Mesendoderm (in vitro differentiated cells): Measurements from ENCODE around the gene ZNF141. TPM values are rescaled to one million over a fixed set of nuclear protein-coding genes. Genes with fewer than 3 reads are reported as not detected.
"Not testable (repeated sequence)": the region's sequence is repeated elsewhere in the genome, so short reads cannot be mapped to it uniquely, and the experiment has no call there.

Source experiments
- DNase-seq: peaks from one replicate; pipeline ENCODE4 v3.0.0; 2013
- H2AK5ac ChIP-seq: 2 replicates; pipeline ENCODE4 v1.6.1; 2013; ENCODE audit warnings: low read length, inconsistent platforms
- H2BK120ac ChIP-seq: 2 replicates; pipeline ENCODE4 v1.6.1; 2013; ENCODE audit warnings: low read depth, mild to moderate bottlenecking, low read length, moderate library complexity, mixed read lengths
- H2BK15ac ChIP-seq: replicated peaks from 2 replicates; pipeline ENCODE4 v1.6.1; 2013; ENCODE audit warnings: low read depth, mild to moderate bottlenecking, moderate library complexity
- H2BK5ac ChIP-seq: 2 replicates; pipeline ENCODE4 v1.6.1; 2013; ENCODE audit warnings: low read length, inconsistent platforms
- H3K18ac ChIP-seq: 2 replicates; pipeline ENCODE4 v1.6.1; 2013; ENCODE audit warnings: mild to moderate bottlenecking, low read length, mixed read lengths
- H3K23ac ChIP-seq: one replicate; pipeline ENCODE4 v1.6.1; 2013; ENCODE audit warnings: low read length
- H3K27ac ChIP-seq: 2 replicates; pipeline ENCODE4 v1.5.1; 2013; ENCODE audit warnings: low read depth, mild to moderate bottlenecking, inconsistent platforms, low read length, moderate library complexity
- H3K27me3 ChIP-seq: 2 replicates; pipeline ENCODE4 v1.6.1; 2013; ENCODE audit warnings: low read length, control low read depth, mild to moderate bottlenecking, inconsistent platforms; ENCODE audit not compliant: insufficient read depth, poor library complexity
- H3K36me3 ChIP-seq: 2 replicates; pipeline ENCODE4 v1.6.1; 2013; ENCODE audit warnings: low read length, inconsistent platforms; ENCODE audit not compliant: control insufficient read depth, insufficient read depth
- H3K4ac ChIP-seq: one replicate; pipeline ENCODE4 v1.6.1; 2013; ENCODE audit warnings: low read depth, mild to moderate bottlenecking, low read length, moderate library complexity
- H3K4me1 ChIP-seq: 2 replicates; pipeline ENCODE4 v1.6.1; 2013; ENCODE audit warnings: low read depth, low read length, inconsistent platforms; ENCODE audit not compliant: control insufficient read depth
- H3K4me2 ChIP-seq: 2 replicates; pipeline ENCODE4 v1.6.1; 2013; ENCODE audit warnings: low read length
- H3K4me3 ChIP-seq: 2 replicates; pipeline ENCODE4 v1.5.1; 2013; ENCODE audit warnings: mild to moderate bottlenecking, low read length
- H3K56ac ChIP-seq: one replicate; pipeline ENCODE4 v1.6.1; 2013; ENCODE audit warnings: low read length
- H3K79me1 ChIP-seq: 2 replicates; pipeline ENCODE4 v1.6.1; 2013; ENCODE audit warnings: low read length, inconsistent platforms
- H3K79me2 ChIP-seq: 2 replicates; pipeline ENCODE4 v1.6.1; 2013; ENCODE audit warnings: mild to moderate bottlenecking, low read length; ENCODE audit not compliant: control insufficient read depth, insufficient read depth
- H3K9ac ChIP-seq: 2 replicates; pipeline ENCODE4 v1.6.1; 2013; ENCODE audit warnings: low read length, inconsistent platforms
- H4K5ac ChIP-seq: one replicate; pipeline ENCODE4 v1.6.1; 2013; ENCODE audit warnings: low read length
- H4K8ac ChIP-seq: one replicate; pipeline ENCODE4 v1.6.1; 2013; ENCODE audit warnings: low read depth, mild to moderate bottlenecking, control low read depth, low read length, moderate library complexity
- WGBS: extraction: QIAGEN DNeasy Blood & Tissue Kit; methylation state at CpG from one replicate; pipeline ENCODE4 v1.1.7; 2013; ENCODE audit warnings: low lambda C conversion rate, missing lambda C conversion rate; ENCODE audit not compliant: insufficient coverage; ENCODE audit errors: extremely low coverage; 5-methylcytosine and 5-hydroxymethylcytosine counted together
- small RNA-seq: library from polyadenylated mRNA; stranded (forward); fragments of <200 nt; extraction: miRNeasy Mini kit (QIAGEN cat#:217004); gene quantifications from one replicate; pipeline ENCODE3, GENCODE V24; 2013; ENCODE audit not compliant: insufficient read depth

The ZNF141 gene

DNA sequence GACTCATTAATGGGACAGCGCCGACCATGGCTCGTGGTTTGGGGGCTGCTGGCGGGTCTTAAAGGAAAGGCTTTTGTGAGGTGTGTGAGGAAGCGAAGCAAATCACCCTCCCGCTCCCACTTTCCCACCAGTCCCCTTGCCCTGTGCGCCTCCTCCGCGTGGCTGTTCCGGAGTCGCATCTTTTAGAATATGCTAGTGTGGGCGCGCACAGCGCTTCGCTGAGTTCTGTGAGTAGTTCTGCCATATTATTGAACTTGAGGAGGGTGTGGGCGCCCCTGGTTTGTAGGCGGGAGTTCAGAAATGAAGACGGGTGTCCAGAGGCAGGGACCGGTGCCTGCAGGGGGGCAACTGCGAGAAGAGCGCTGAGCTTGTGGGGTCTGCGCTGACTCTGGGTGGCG is 49.1 kb downstream of the ZNF141 start:
- no peak overlapping the region for H4K5ac ChIP-seq
- no peaks in the 10 kb centered on the region for H3K27me3 ChIP-seq
- H3K27ac ChIP-seq: no peak overlapping the region
- WGBS: no CpG with 5 or more reads among the region's 23 CpGs
- H3K4ac ChIP-seq: no peak overlapping the region
- no peak overlapping the region for H2BK120ac ChIP-seq
- DNase-seq: no peak
- no peaks in the 10 kb centered on the region for H3K4me1 ChIP-seq
- H3K36me3 ChIP-seq: no peaks in the 10 kb centered on the region
- H2BK15ac ChIP-seq: no peak overlapping the region
- H4K8ac ChIP-seq: no peak overlapping the region
- H3K18ac ChIP-seq: no peak overlapping the region
- H3K4me3 ChIP-seq: no peak overlapping the region
- no peak overlapping the region for H3K56ac ChIP-seq
- H3K23ac ChIP-seq: no peak overlapping the region
- H3K4me2 ChIP-seq: no peak overlapping the region
- no peak overlapping the region for H2AK5ac ChIP-seq
- no peaks in the 10 kb centered on the region for H3K79me2 ChIP-seq
- no peak overlapping the region for H3K9ac ChIP-seq
- no peak overlapping the region for H2BK5ac ChIP-seq
- H3K79me1 ChIP-seq: no peaks in the 10 kb centered on the region

DNA sequence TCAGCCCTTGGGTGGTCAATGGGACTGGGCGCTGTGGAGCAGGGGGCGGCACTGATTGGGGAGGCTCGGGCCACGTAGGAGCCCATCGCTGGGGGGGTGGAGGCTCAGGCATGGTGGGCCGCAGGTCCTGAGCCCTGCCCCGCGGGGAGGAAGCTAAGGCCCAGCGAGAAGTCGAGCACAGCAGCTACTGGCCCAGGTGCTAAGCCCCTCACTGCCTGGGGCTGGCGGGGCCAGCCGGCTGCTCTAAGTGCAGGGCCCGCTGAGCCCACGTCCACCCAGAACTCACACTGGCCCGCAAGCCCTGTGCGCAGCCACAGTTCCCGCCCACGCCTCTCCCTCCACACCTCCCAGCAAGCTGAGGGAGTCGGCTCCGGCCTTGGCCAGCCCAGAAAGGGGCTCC is 66.4 kb downstream of the ZNF141 start:
- Histone ChIP-seq H4K8ac (no peak overlapping the region), H3K79me1 (no peaks in the 10 kb centered on the region), H3K27ac (no peak overlapping the region), H2BK5ac (no peak overlapping the region), H3K56ac (no peak overlapping the region), H3K23ac (no peak overlapping the region), H3K36me3 (no peaks in the 10 kb centered on the region), H2BK120ac (no peak overlapping the region), H3K4me3 (no peak overlapping the region), H3K18ac (no peak overlapping the region), H3K27me3 (no peaks in the 10 kb centered on the region), H3K4me1 (no peaks in the 10 kb centered on the region), H3K79me2 (no peaks in the 10 kb centered on the region), H2AK5ac (no peak overlapping the region), H4K5ac (no peak overlapping the region), H3K4ac (no peak overlapping the region), H3K4me2 (no peak overlapping the region), H3K9ac (no peak overlapping the region), H2BK15ac (no peak overlapping the region)
- no CpG with 5 or more reads among the region's 20 CpGs for WGBS
- no peak for DNase-seq

GRCh38 chr4:408321-408720 is 70.7 kb downstream of the ZNF141 start:
- H3K79me2 ChIP-seq, DNase-seq, H2BK15ac ChIP-seq, H3K36me3 ChIP-seq, H2AK5ac ChIP-seq, H3K4me2 ChIP-seq, H3K4ac ChIP-seq, H3K4me1 ChIP-seq, H3K9ac ChIP-seq, H4K8ac ChIP-seq, H3K18ac ChIP-seq, H3K4me3 ChIP-seq, H3K79me1 ChIP-seq, H3K56ac ChIP-seq, H4K5ac ChIP-seq, H3K27me3 ChIP-seq, H3K23ac ChIP-seq, H2BK120ac ChIP-seq, H2BK5ac ChIP-seq, H3K27ac ChIP-seq: not testable (repeated sequence)
- WGBS: no CpG with 5 or more reads among the region's 6 CpGs

GRCh38 chr4:422587-422986 is 85.0 kb downstream of the ZNF141 start:
- Histone ChIP-seq H4K5ac (no peak overlapping the region), H2BK120ac (no peak overlapping the region), H3K9ac (no peak overlapping the region), H4K8ac (no peak overlapping the region), H3K23ac (no peak overlapping the region), H3K27ac (no peak overlapping the region), H3K4me1 (no peaks in the 10 kb centered on the region), H3K4ac (no peak overlapping the region), H3K4me3 (no peak overlapping the region), H2BK15ac (no peak overlapping the region), H3K36me3 (peaks cover 4% of the 10 kb centered on the region), H3K27me3 (no peaks in the 10 kb centered on the region), H3K4me2 (no peak overlapping the region), H2AK5ac (no peak overlapping the region), H2BK5ac (no peak overlapping the region), H3K79me2 (no peaks in the 10 kb centered on the region), H3K18ac (no peak overlapping the region), H3K79me1 (no peaks in the 10 kb centered on the region), H3K56ac (no peak overlapping the region)
- DNase-seq: no peak
- WGBS: no CpG with 5 or more reads among the region's 2 CpGs

Small RNA genes within 50 kb of the gene (small RNA-seq; reads per million reads assigned to genes)
- gene AC079140.2 (not detected), gene MIR571 (not detected), gene ZNF519P4 (not detected)
